Memory B cell (primary cell): ENCODE measurements around the gene CDK14.

ENCODE experiments used
- ATAC-seq: fragments of 150-1000 bp; cut with Tn5 transposase; 2 replicates; pipeline ENCODE4 v1.10.0; 2021; ENCODE audit warnings: low read depth, mild to moderate bottlenecking, moderate library complexity
- DNase-seq, 2 donors: peaks; one replicate each; pipeline ENCODE4 v3.0.0; 2022; ENCODE audit warnings: low spot score in 2 of 2
- H3K27ac Mint-ChIP-seq: one replicate; pipeline ENCODE4 v1.8.0; 2022; ENCODE audit warnings: mild to moderate bottlenecking, moderate library complexity, mixed read lengths
- H3K27me3 Mint-ChIP-seq: one replicate; pipeline ENCODE4 v1.8.0; 2022; ENCODE audit warnings: mixed read lengths
- H3K36me3 Mint-ChIP-seq: one replicate; pipeline ENCODE4 v1.8.0; 2022; ENCODE audit warnings: mild to moderate bottlenecking, mixed read lengths
- H3K4me1 Mint-ChIP-seq: one replicate; pipeline ENCODE4 v1.8.0; 2022; ENCODE audit warnings: mixed read lengths
- H3K4me3 Mint-ChIP-seq: one replicate; pipeline ENCODE4 v1.8.0; 2022; ENCODE audit warnings: mild to moderate bottlenecking, moderate library complexity, mixed read lengths
- H3K9me3 Mint-ChIP-seq: one replicate; pipeline ENCODE4 v1.8.0; 2022; ENCODE audit warnings: mixed read lengths

CDK14 gene

DNA sequence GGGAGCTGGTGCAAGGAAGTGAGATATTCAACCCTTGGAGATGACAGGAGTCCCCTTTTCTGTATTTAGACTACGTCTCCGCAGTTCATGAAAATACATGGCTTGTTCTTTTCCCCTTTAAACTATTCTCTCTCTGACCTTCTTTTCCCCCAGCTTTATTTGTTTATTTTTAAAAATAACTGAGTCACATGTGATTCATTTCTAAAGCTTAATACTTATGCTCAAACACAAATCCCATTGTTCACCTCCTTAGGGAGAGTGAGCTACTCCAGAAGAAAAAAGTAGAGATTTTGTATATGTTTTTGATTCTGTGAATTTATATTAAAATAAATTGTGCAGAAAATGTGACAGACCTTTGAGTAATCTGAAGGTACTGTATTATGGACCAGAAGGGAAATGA is 632.2 kb downstream of the CDK14 start:
- Mint-ChIP-seq H3K27me3 (peaks cover 3% of the 10 kb centered on the region), H3K36me3 (no peaks in the 10 kb centered on the region), H3K4me3 (no peak overlapping the region), H3K27ac (no peak overlapping the region), H3K4me1 (no peaks in the 10 kb centered on the region), H3K9me3 (no peaks in the 10 kb centered on the region)
- no peak for DNase-seq
- no peak for ATAC-seq

DNA sequence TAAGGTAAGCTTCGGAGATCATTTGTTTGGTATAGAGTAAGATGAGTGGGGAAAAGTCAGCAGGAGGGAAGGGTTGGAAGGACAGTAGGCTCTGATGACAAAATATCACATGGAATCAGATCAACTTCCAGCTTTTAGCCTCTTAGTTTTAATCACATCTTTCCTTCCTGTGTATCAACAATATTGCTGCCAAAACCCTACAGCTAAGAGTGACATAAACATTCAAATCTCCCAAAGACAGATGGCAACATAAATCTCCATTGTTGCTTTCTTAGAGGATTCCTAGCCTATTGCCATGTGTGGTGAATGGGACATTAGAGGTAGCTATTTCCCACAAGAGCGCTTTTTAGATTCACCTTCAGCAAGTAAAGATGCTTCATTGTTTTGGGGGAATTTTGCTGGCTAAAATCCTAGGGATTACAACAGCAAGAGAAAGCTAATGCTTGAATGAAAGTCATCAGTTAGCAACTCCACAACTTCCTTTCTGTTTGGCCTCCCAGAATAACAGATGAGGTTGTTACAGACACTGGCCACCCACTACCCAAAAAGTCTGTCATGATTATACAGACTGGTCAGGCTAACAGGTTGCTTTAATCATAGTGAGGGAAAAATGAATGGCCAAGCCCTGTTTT is 632.9 kb downstream of the CDK14 start:
- DNase-seq (no peak), ATAC-seq (no peak)
- Mint-ChIP-seq H3K9me3 (no peaks in the 10 kb centered on the region), H3K27ac (no peak overlapping the region), H3K4me1 (no peaks in the 10 kb centered on the region), H3K4me3 (no peak overlapping the region), H3K36me3 (no peaks in the 10 kb centered on the region), H3K27me3 (peaks cover 6% of the 10 kb centered on the region)

DNA sequence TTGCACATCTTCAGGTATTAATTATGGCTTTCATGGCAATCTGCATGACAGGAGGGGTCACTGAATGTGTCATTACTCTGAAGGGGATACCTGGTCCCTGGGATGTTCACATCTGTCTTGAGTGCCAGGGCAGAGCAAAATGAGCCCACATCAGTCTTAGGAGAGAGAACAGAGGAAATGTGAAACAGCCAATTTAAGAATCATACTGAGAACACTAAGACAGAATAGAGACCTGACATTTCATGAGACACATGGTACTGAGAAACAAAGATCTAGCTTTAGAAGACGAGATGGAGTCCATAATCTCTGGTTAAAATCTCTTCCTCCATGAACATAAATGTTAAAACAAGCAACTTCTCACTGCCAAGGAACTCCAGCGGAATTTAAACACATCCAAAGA is 634.0 kb downstream of the CDK14 start:
- Mint-ChIP-seq H3K27ac (no peak overlapping the region), H3K4me1 (no peaks in the 10 kb centered on the region), H3K9me3 (no peaks in the 10 kb centered on the region), H3K27me3 (peaks cover 6% of the 10 kb centered on the region), H3K36me3 (no peaks in the 10 kb centered on the region), H3K4me3 (no peak overlapping the region)
- ATAC-seq (no peak), DNase-seq (no peak)

DNA sequence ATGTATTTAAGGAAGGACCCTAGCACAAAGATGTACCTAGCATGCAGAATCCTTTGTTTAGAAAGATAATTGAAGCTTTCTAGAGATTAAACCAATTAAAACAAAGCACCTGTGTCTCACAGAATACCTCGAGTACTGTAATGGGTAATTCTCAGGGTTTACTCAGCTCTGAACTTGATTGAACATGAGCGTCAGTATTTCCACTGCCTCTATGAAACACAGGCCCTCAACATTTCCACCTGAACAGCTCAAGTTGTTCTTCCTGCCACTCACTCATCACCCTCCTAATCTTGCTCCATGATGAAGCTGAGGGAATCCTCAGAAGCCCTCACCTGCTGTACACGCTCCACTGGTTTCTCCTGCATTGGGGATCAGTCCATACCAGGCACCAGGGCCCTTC is 634.4 kb downstream of the CDK14 start:
- H3K9me3 Mint-ChIP-seq: no peaks in the 10 kb centered on the region
- H3K36me3 Mint-ChIP-seq: no peaks in the 10 kb centered on the region
- H3K4me1 Mint-ChIP-seq: no peaks in the 10 kb centered on the region
- peaks cover 6% of the 10 kb centered on the region for H3K27me3 Mint-ChIP-seq
- DNase-seq: no peak
- no peak overlapping the region for H3K4me3 Mint-ChIP-seq
- no peak for ATAC-seq
- no peak overlapping the region for H3K27ac Mint-ChIP-seq

DNA sequence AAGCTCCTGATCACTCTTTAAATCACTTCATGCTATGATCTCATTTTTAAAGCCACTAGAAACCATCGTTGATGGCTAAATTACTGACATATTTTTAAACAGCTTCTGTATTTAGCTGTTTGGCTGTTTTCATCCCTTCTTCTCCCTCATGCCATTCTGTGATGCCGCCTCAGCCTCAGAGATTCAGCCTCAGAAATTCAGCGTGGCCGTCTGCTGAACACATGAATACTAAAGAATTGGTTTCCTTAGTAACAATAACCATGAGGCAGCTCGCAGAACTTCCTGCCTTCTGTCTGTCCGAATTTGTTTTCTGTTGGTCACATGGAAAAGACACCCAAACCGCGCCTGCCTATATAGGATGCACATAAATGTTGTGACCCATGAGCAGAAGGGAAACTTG is 637.1 kb downstream of the CDK14 start:
- Mint-ChIP-seq H3K27ac (no peak overlapping the region), H3K9me3 (no peaks in the 10 kb centered on the region), H3K27me3 (peaks cover 6% of the 10 kb centered on the region), H3K36me3 (no peaks in the 10 kb centered on the region), H3K4me1 (no peaks in the 10 kb centered on the region), H3K4me3 (no peak overlapping the region)
- DNase-seq: no peak
- no peak for ATAC-seq

DNA sequence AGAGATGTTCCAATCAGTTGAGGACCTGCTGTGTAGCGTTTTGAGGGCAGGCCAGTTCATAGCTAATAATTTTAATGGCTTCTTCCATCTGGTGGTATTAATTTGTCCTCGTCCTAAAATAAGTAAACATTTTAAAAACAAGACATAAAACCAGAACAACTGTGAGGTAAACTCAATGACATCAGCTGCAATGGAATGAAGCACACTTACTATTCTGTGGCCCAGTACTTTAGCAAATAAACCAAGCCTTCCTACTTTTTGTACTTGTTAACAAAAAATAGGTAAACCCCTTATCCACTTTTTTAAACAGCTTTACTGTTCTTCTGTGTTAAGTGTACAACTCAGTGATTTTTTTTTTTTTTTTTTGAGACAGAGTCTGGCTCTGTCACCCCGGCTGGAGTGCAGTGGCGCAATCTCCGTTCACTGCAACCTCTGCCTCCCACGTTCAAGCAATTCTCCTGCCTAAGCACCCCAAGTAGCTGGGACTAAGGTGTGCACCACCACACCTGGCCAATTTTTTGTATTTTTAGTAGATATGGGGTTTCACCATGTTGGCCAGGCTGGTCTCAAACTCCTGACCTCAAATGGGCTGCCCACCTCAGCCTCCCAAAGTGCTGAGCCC is 639.2 kb downstream of the CDK14 start:
- H3K9me3 Mint-ChIP-seq: no peaks in the 10 kb centered on the region
- ATAC-seq: no peak
- peaks cover 11% of the 10 kb centered on the region for H3K27me3 Mint-ChIP-seq
- no peaks in the 10 kb centered on the region for H3K4me1 Mint-ChIP-seq
- no peak for DNase-seq
- no peak overlapping the region for H3K27ac Mint-ChIP-seq
- H3K4me3 Mint-ChIP-seq: no peak overlapping the region
- no peaks in the 10 kb centered on the region for H3K36me3 Mint-ChIP-seq

DNA sequence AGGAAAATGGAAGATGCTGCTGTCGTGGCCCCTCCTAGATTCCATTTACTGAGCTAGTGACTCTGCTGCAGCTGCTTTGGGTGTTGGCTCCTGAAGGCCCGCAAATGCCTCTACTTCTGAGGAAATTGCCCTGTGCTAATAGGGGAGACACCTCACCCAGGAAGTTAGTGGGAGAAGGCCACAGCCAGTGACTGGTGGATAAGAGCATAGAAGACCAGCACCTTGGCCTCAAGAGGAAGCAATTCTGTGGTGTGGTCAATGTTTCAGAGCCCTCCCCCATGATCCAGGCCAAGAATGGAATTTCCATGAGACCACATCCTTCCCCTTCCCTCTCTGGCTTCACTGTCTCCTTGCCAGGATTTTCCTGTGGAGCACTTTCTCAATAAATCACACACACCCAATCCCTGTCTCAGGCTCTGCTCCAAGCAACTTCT is 643.1 kb downstream of the CDK14 start:
- no peak overlapping the region for H3K27ac Mint-ChIP-seq
- H3K36me3 Mint-ChIP-seq: no peaks in the 10 kb centered on the region
- H3K4me3 Mint-ChIP-seq: no peak overlapping the region
- no peaks in the 10 kb centered on the region for H3K9me3 Mint-ChIP-seq
- DNase-seq (no peak), ATAC-seq (no peak)
- H3K27me3 Mint-ChIP-seq: peaks cover 6% of the 10 kb centered on the region
- no peaks in the 10 kb centered on the region for H3K4me1 Mint-ChIP-seq

DNA sequence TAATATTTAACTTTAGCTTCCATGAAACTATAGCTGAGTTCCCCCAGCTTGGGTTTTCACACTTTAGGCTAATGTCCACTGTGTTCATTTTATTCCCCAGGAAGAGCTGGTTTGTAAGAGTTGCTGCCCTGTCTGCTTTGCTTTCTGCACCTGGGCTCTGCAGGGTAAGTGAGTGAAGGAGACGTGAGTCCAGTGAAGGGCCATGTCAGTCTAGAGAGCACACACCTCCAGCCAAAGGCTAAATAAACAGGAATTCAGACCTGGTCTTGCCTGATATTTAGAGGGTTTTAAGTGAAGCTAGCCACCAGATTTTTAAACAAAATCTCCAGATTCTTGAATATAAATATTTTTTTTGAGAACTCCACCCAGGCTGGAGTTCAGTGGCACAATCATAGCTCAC is 643.7 kb downstream of the CDK14 start:
- Mint-ChIP-seq H3K27ac (no peak overlapping the region), H3K4me1 (no peaks in the 10 kb centered on the region), H3K9me3 (no peaks in the 10 kb centered on the region), H3K36me3 (no peaks in the 10 kb centered on the region), H3K4me3 (no peak overlapping the region), H3K27me3 (peaks cover 6% of the 10 kb centered on the region)
- ATAC-seq (no peak), DNase-seq (no peak)

DNA sequence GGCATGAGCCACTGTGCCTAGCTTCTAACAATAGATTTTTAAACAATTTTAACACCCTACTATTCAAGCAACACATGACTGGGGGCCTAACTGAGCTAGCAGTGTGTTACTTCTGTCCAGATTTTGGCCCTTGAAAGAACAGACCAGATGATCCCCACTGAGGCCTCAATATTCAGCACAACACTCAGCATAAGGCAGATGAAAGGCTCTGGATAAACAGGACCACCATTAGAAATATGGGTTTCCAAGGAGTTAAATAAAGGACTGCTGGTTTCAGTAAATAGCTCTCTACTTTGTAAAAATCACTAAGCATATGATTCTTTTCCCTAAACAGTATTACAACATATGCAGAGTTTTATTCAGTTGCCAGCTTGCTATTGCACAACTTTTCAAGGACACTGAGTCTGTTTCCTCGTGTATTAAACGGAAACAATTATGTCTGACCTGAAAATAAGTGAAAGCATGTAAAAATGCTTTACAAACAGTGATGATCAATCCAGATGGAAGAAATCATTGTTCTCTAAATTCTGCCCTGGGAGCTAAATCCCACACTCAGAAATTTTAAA is 644.3 kb downstream of the CDK14 start:
- Mint-ChIP-seq H3K4me3 (no peak overlapping the region), H3K27me3 (peaks cover 6% of the 10 kb centered on the region), H3K27ac (no peak overlapping the region), H3K9me3 (no peaks in the 10 kb centered on the region), H3K36me3 (no peaks in the 10 kb centered on the region), H3K4me1 (no peaks in the 10 kb centered on the region)
- no peak for DNase-seq
- ATAC-seq: no peak

DNA sequence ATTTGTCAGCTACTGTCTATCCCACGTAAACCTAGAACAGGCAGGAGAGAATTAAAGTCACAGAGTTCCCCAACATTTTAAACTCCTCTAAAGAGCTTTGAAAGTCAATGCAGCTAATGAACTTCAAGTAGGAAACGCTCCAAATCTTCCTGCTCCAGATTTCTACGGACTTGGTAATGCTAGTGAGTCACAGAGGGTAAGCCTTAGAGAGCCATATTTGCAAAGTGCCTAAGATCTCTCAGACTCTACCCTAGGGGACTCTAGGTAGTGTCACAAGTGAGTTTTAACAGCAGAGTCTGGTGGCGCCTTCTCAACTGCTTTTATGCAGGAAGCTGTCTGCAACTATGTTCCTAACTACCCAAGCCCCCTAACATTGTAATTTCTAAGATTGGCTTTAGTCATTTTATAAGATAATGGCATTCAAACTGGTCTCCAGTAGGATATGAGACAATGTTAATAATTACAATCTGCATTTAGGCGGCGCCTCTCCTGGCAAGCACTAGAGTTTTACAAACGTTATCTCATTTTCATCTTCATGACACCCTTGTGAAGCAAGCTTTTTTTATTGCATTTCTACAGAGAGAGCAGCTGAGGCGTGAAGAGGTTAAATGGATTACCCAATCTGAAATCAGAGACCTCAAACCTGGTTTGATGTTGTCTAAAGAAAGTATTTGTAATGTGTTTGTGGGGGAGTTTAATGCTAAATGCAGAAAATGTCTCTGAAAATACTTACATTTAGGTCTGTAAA is 646.1 kb downstream of the CDK14 start:
- H3K4me3 Mint-ChIP-seq: no peak overlapping the region
- no peaks in the 10 kb centered on the region for H3K36me3 Mint-ChIP-seq
- no peak overlapping the region for H3K27ac Mint-ChIP-seq
- peaks cover 6% of the 10 kb centered on the region for H3K27me3 Mint-ChIP-seq
- ATAC-seq: no peak
- no peaks in the 10 kb centered on the region for H3K4me1 Mint-ChIP-seq
- no peaks in the 10 kb centered on the region for H3K9me3 Mint-ChIP-seq
- DNase-seq: no peak

DNA sequence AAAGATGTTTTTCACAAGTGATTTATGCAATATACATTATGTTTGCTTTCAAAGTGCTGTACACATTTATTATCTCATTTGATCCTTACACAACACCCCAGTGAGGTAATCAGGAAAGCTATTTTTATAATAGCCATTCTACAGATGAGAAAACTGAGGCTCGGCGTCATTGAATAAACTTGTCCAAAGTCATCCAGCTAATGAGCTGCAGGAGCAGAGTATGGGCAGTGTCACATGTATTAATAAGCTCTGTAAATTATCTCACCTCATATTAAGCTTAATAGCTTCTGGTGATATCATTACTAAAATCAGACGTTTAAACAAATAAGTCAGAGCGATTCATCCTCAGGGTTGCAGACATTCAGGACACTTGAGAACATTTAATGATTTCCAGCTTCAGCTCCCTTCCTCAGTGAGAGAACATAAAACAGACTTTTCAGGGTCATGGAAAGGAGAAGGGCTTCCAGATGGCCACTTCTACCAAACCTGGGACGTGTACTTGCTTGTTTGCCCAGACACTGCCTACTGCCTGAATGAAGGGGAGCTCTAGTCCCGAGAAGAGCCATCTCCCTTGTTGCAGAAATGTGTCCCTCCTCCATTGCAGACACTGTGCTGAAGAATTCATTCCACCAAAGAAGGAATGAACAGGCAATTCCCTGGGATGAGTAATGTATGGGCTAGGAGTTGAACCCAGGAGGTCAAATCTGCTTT is 647.6 kb downstream of the CDK14 start:
- Mint-ChIP-seq H3K27ac (no peak overlapping the region), H3K4me1 (no peaks in the 10 kb centered on the region), H3K9me3 (no peaks in the 10 kb centered on the region), H3K36me3 (no peaks in the 10 kb centered on the region), H3K4me3 (no peak overlapping the region), H3K27me3 (peaks cover 6% of the 10 kb centered on the region)
- no peak for DNase-seq
- no peak for ATAC-seq

DNA sequence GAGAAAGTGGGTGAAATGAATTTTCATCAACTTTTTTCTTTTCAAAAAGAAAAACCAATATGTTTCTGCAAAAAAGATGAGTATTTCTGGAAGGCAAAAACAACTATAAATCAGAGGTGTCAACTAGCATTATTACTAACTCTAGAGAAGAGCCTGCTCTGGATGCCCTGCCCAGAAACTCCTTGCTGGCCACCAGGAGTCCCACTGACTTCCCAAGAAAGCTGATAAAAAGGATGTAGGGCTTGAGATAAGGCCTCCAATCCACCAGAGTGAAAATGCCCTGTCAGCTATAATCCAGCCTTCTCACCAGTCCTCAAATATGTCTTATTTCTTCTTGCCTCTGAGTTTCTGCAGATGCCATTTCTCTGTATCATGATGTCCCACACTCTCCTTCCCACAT is 651.4 kb downstream of the CDK14 start:
- no peaks in the 10 kb centered on the region for H3K9me3 Mint-ChIP-seq
- H3K27me3 Mint-ChIP-seq: no peaks in the 10 kb centered on the region
- H3K4me1 Mint-ChIP-seq: peaks cover 2% of the 10 kb centered on the region
- DNase-seq: no peak
- H3K36me3 Mint-ChIP-seq: no peaks in the 10 kb centered on the region
- H3K4me3 Mint-ChIP-seq: no peak overlapping the region
- no peak for ATAC-seq
- no peak overlapping the region for H3K27ac Mint-ChIP-seq

DNA sequence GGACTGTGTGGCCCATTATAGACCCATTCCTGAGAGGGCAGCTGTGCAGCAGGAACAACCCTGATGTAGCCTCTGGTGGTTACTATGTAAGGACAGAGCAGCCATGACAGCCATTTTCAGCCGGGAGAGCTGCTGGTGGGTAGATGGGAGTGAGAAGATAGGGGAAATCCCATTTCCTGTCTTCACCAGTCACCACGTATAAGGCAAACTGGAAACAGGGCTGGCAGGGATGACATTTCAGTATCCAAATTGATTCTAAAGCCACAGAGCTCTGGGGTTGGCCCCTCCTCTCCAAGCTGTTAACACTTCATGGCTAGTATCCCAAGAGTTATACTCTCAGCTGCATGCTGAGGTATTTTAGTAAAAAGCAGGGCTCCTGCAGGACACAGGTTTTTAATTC is 652.9 kb downstream of the CDK14 start:
- no peak for ATAC-seq
- H3K36me3 Mint-ChIP-seq: no peaks in the 10 kb centered on the region
- peaks cover 2% of the 10 kb centered on the region for H3K9me3 Mint-ChIP-seq
- H3K4me3 Mint-ChIP-seq: no peak overlapping the region
- H3K27me3 Mint-ChIP-seq: peaks cover 2% of the 10 kb centered on the region
- no peak overlapping the region for H3K27ac Mint-ChIP-seq
- H3K4me1 Mint-ChIP-seq: peaks cover 2% of the 10 kb centered on the region
- no peak for DNase-seq
